ENCODE measurements around the gene USP4.
"Not testable (repeated sequence)": the region's sequence is repeated elsewhere in the genome, so short reads cannot be mapped to it uniquely, and the experiment has no call there.

The USP4 gene

GRCh38 chr3:49358217-49358883, 18.5 kb upstream of the USP4 start, which contains the start of gene GPX1:
Gene GPX1 (minus strand): TSS chr3:49358353. CDS start chr3:49358278, 75 bp downstream.
- peaks cover 41% of the 10 kb centered on the region for H3K36me3 Mint-ChIP-seq (ENCODE audit: low read depth)
- H3K9me3 Mint-ChIP-seq: no peaks in the 10 kb centered on the region
- H3K4me1 Mint-ChIP-seq (ENCODE audit: low read depth): peaks cover 30% of the 10 kb centered on the region
- no peaks in the 10 kb centered on the region for H3K27me3 Mint-ChIP-seq (ENCODE audit: low read depth)
- peak within 1 kb of the TSS; percentile 91 for H3K27ac Mint-ChIP-seq
- peak within 1 kb of the TSS; percentile 97 for H3K4me3 Mint-ChIP-seq

GRCh38 chr3:49357443-49358216, 17.8 kb upstream of the USP4 start:
- Mint-ChIP-seq H3K4me1 (ENCODE audit: low read depth) (peaks cover 31% of the 10 kb centered on the region), H3K27ac (peak overlapping the region; percentile 91), H3K36me3 (ENCODE audit: low read depth) (peaks cover 41% of the 10 kb centered on the region), H3K4me3 (peak overlapping the region; percentile 97)
- not testable (repeated sequence) for H3K27me3 Mint-ChIP-seq (ENCODE audit: low read depth); H3K9me3 Mint-ChIP-seq

GRCh38 chr3:49357095-49357442, 17.2 kb upstream of the USP4 start:
- peak overlapping the region; percentile 97 for H3K4me3 Mint-ChIP-seq
- not testable (repeated sequence) for H3K9me3 Mint-ChIP-seq; H3K27me3 Mint-ChIP-seq (ENCODE audit: low read depth)
- peaks cover 37% of the 10 kb centered on the region for H3K36me3 Mint-ChIP-seq (ENCODE audit: low read depth)
- peaks cover 28% of the 10 kb centered on the region for H3K4me1 Mint-ChIP-seq (ENCODE audit: low read depth)
- peak overlapping the region; percentile 91 for H3K27ac Mint-ChIP-seq

GRCh38 chr3:49352890-49353421, 13.1 kb upstream of the USP4 start:
- H3K27ac Mint-ChIP-seq: no peak overlapping the region
- H3K36me3 Mint-ChIP-seq (ENCODE audit: low read depth): peaks cover 16% of the 10 kb centered on the region
- no peak overlapping the region for H3K4me3 Mint-ChIP-seq
- no peaks in the 10 kb centered on the region for H3K27me3 Mint-ChIP-seq (ENCODE audit: low read depth)
- no peaks in the 10 kb centered on the region for H3K9me3 Mint-ChIP-seq
- H3K4me1 Mint-ChIP-seq (ENCODE audit: low read depth): peaks cover 17% of the 10 kb centered on the region

- Mint-ChIP-seq H3K27me3 (ENCODE audit: low read depth) (no peaks in the 10 kb centered on the region), H3K4me1 (ENCODE audit: low read depth) (peaks cover 13% of the 10 kb centered on the region), H3K27ac (no peak overlapping the region), H3K36me3 (ENCODE audit: low read depth) (peaks cover 12% of the 10 kb centered on the region), H3K4me3 (no peak overlapping the region), H3K9me3 (no peaks in the 10 kb centered on the region)
Observed at GRCh38 chr3:49352281-49352680, 12.4 kb upstream of the USP4 start.

GRCh38 chr3:49351521-49352011, 11.7 kb upstream of the USP4 start:
- H3K36me3 Mint-ChIP-seq (ENCODE audit: low read depth): peaks cover 11% of the 10 kb centered on the region
- H3K4me1 Mint-ChIP-seq (ENCODE audit: low read depth): peaks cover 11% of the 10 kb centered on the region
- no peaks in the 10 kb centered on the region for H3K9me3 Mint-ChIP-seq
- peak overlapping the region; percentile 10 for H3K27ac Mint-ChIP-seq
- H3K4me3 Mint-ChIP-seq: no peak overlapping the region
- no peaks in the 10 kb centered on the region for H3K27me3 Mint-ChIP-seq (ENCODE audit: low read depth)

GRCh38 chr3:49349348-49350114, 9.7 kb upstream of the USP4 start:
- Mint-ChIP-seq H3K36me3 (ENCODE audit: low read depth) (peaks cover 1% of the 10 kb centered on the region), H3K4me1 (ENCODE audit: low read depth) (peaks cover 12% of the 10 kb centered on the region), H3K9me3 (no peaks in the 10 kb centered on the region), H3K27ac (no peak overlapping the region), H3K4me3 (no peak overlapping the region), H3K27me3 (ENCODE audit: low read depth) (no peaks in the 10 kb centered on the region)

- H3K36me3 Mint-ChIP-seq (ENCODE audit: low read depth); H3K4me3 Mint-ChIP-seq; H3K27me3 Mint-ChIP-seq (ENCODE audit: low read depth); H3K27ac Mint-ChIP-seq; H3K9me3 Mint-ChIP-seq: not testable (repeated sequence)
- peaks cover 12% of the 10 kb centered on the region for H3K4me1 Mint-ChIP-seq (ENCODE audit: low read depth)
Observed at GRCh38 chr3:49348361-49348760, 8.5 kb upstream of the USP4 start.

GRCh38 chr3:49346797-49347251, 7.0 kb upstream of the USP4 start:
- Mint-ChIP-seq H3K27me3 (ENCODE audit: low read depth) (no peaks in the 10 kb centered on the region), H3K27ac (no peak overlapping the region), H3K9me3 (peaks cover 4% of the 10 kb centered on the region), H3K4me1 (ENCODE audit: low read depth) (peaks cover 16% of the 10 kb centered on the region), H3K36me3 (ENCODE audit: low read depth) (peaks cover 2% of the 10 kb centered on the region), H3K4me3 (no peak overlapping the region)

- Mint-ChIP-seq H3K27me3 (ENCODE audit: low read depth) (no peaks in the 10 kb centered on the region), H3K9me3 (peaks cover 5% of the 10 kb centered on the region), H3K36me3 (ENCODE audit: low read depth) (peaks cover 6% of the 10 kb centered on the region), H3K4me3 (no peak overlapping the region), H3K27ac (peak overlapping the region; percentile 41), H3K4me1 (ENCODE audit: low read depth) (peaks cover 34% of the 10 kb centered on the region)
Observed at GRCh38 chr3:49343163-49343562, 3.3 kb upstream of the USP4 start.

- no peaks in the 10 kb centered on the region for H3K27me3 Mint-ChIP-seq (ENCODE audit: low read depth)
- peak overlapping the region; percentile 93 for H3K27ac Mint-ChIP-seq
- H3K4me1 Mint-ChIP-seq (ENCODE audit: low read depth): peaks cover 37% of the 10 kb centered on the region
- peak overlapping the region; percentile 63 for H3K4me3 Mint-ChIP-seq
- H3K36me3 Mint-ChIP-seq (ENCODE audit: low read depth): peaks cover 8% of the 10 kb centered on the region
- peaks cover 5% of the 10 kb centered on the region for H3K9me3 Mint-ChIP-seq
Observed at GRCh38 chr3:49341996-49342395, 2.1 kb upstream of the USP4 start.

- Mint-ChIP-seq H3K27ac (peak overlapping the region; percentile 99), H3K27me3 (ENCODE audit: low read depth) (no peaks in the 10 kb centered on the region), H3K4me1 (ENCODE audit: low read depth) (peaks cover 34% of the 10 kb centered on the region), H3K4me3 (peak overlapping the region; percentile 94), H3K36me3 (ENCODE audit: low read depth) (peaks cover 20% of the 10 kb centered on the region), H3K9me3 (peaks cover 5% of the 10 kb centered on the region)
Observed at GRCh38 chr3:49339581-49339940, 292 bp downstream of the USP4 start.

GRCh38 chr3:49333916-49334633, 5.8 kb downstream of the USP4 start:
- peaks cover 34% of the 10 kb centered on the region for H3K36me3 Mint-ChIP-seq (ENCODE audit: low read depth)
- H3K27me3 Mint-ChIP-seq (ENCODE audit: low read depth): no peaks in the 10 kb centered on the region
- H3K27ac Mint-ChIP-seq: no peak overlapping the region
- H3K9me3 Mint-ChIP-seq: no peaks in the 10 kb centered on the region
- H3K4me3 Mint-ChIP-seq: no peak overlapping the region
- H3K4me1 Mint-ChIP-seq (ENCODE audit: low read depth): peaks cover 16% of the 10 kb centered on the region

- Mint-ChIP-seq H3K4me3 (no peak overlapping the region), H3K9me3 (no peaks in the 10 kb centered on the region), H3K4me1 (ENCODE audit: low read depth) (peaks cover 10% of the 10 kb centered on the region), H3K36me3 (ENCODE audit: low read depth) (peaks cover 35% of the 10 kb centered on the region), H3K27ac (peak overlapping the region; percentile 83), H3K27me3 (ENCODE audit: low read depth) (no peaks in the 10 kb centered on the region)
Observed at GRCh38 chr3:49333091-49333490, 6.8 kb downstream of the USP4 start.

Measured in T-helper 1 cell treated with Interleukin-12 subunit alpha and Interleukin-12 subunit beta and Interleukin-4 antibody, amounts not matched to agents 30 μg/mL and 1 μg/mL, for 36 hours (primary cell).